ENCODE results near the gene PLXNB1.

GRCh38 chr3:48416091-48416505 lies 13.8 kb downstream of the PLXNB1 start:
- no peak for TF ChIP-seq CTCF (IDR thresholded peaks at IDR 0.05)
- TF ChIP-seq MAZ (IDR thresholded peaks at IDR 0.05; ENCODE audit: borderline replicate concordance, low read depth, low read length) = no peak

Measured in A549 (cell line).